Adrenal gland (tissue), 5 donors: ENCODE measurements around the gene CRISPLD2.
"Not testable (repeated sequence)": the region's sequence is repeated elsewhere in the genome, so short reads cannot be mapped to it uniquely, and the experiment has no call there.

Source experiments
- CTCF ChIP-seq, 6 experiments: fragments of 450-650 bp in 4 of 6; fragments of 200-600 bp in 2 of 6; sonication (generic) in 1 of 6; IDR thresholded peaks; 1 replicate in 5 of 6; 2 replicates in 1 of 6; pipeline versions ENCODE4 v1.5.1 to v1.8.0; 2016 to 2021; ENCODE audit warnings: antibody characterized with exemption in 6 of 6, mild to moderate bottlenecking in 2 of 6, moderate library complexity in 1 of 6
- POLR2A ChIP-seq, 2 donors: fragments of 450-650 bp; IDR thresholded peaks; one replicate each; pipeline ENCODE4 v1.6.1; 2017; ENCODE audit warnings: antibody characterized with exemption in 2 of 2, mild to moderate bottlenecking in 2 of 2, moderate library complexity in 1 of 2
- donor health status: DM: no; HTN: no; CAD: no.

GRCh38 chr16:84938616-84939015 is 118.8 kb downstream of the CRISPLD2 start:
- not testable (repeated sequence) for TF ChIP-seq POLR2A, CTCF (IDR thresholded peaks at IDR 0.05)
